Sigmoid colon (tissue), 4 donors: ENCODE results near the gene MPZ.

Experiments
- EP300 ChIP-seq, 4 donors: sonication (generic); formaldehyde crosslinking; IDR thresholded peaks; one replicate each; pipeline ENCODE4 v1.6.1; 2017; ENCODE audit warnings: antibody characterized with exemption in 4 of 4
- POLR2A ChIP-seq, 2 donors: fragments of 450-650 bp; IDR thresholded peaks; one replicate each; pipeline ENCODE4 v1.6.1; 2016; ENCODE audit warnings: antibody characterized with exemption in 2 of 2, mild to moderate bottlenecking in 2 of 2, moderate library complexity in 2 of 2
- POLR2AphosphoS5 ChIP-seq, 4 donors: sonication (generic); formaldehyde crosslinking; IDR thresholded peaks; one replicate each; pipeline ENCODE4 v1.6.1; 2017; ENCODE audit warnings: antibody characterized with exemption in 4 of 4
- TF ChIP-seq, protein P1 (sequence below), 4 experiments: fragments of 450-650 bp in 3 of 4; fragments of 200-600 bp in 1 of 4; IDR thresholded peaks; one replicate each; pipeline ENCODE4 v1.5.1; 2016 to 2019; ENCODE audit warnings: antibody characterized with exemption in 4 of 4, mild to moderate bottlenecking in 3 of 4, moderate library complexity in 2 of 4

DNA sequence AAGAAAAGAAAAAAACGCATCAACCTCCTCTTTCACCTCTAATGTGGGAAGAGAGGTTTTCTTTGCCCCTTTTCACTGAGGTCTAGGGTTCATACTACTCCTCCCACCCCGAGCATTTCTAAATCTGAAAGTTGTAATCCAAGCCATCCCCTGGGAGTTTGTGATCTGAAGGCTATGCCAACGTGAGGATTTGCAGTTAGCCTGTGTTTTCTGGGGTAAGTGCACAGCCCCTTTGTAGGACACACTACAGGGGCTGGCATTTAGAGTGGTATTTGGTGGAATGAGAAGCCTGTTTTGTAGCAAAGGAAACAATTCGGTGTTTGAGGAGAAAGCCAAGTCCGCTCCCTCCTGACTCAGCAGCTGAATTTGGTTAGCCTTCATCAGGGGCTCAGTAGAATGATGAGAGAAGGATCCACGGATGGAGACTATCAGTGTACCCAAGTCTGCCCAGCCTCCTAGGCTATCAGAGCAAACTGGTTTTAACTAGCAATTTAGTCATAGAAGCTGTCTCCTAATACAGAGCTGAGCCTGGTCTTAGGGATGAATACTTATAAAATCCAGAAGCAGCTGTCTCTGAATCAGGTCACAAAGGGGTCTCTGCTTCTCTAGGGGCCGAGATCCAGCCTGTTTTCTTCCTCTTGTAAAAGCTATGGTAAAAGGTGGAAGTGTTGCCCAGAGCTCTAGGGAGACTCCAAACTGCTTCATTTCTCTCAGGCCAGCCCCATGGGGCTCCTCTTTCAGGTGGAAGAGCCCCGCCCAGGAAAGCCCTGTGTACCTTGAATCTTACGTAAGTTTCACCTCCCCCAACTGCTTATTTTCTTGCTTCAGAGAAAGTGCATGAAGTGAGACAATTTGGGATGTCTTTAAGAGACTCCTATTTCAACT lies 49.1 kb downstream of the MPZ start:
- TF ChIP-seq, protein P1, sequence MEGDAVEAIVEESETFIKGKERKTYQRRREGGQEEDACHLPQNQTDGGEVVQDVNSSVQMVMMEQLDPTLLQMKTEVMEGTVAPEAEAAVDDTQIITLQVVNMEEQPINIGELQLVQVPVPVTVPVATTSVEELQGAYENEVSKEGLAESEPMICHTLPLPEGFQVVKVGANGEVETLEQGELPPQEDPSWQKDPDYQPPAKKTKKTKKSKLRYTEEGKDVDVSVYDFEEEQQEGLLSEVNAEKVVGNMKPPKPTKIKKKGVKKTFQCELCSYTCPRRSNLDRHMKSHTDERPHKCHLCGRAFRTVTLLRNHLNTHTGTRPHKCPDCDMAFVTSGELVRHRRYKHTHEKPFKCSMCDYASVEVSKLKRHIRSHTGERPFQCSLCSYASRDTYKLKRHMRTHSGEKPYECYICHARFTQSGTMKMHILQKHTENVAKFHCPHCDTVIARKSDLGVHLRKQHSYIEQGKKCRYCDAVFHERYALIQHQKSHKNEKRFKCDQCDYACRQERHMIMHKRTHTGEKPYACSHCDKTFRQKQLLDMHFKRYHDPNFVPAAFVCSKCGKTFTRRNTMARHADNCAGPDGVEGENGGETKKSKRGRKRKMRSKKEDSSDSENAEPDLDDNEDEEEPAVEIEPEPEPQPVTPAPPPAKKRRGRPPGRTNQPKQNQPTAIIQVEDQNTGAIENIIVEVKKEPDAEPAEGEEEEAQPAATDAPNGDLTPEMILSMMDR (IDR thresholded peaks at IDR 0.05): no peak
- TF ChIP-seq POLR2A (IDR thresholded peaks at IDR 0.05) (no peak), POLR2AphosphoS5 (IDR thresholded peaks at IDR 0.05) (no peak), EP300 (IDR thresholded peaks at IDR 0.05) (no peak)
